ENCODE results near the gene RADIL.
"Not testable (repeated sequence)": the region's sequence is repeated elsewhere in the genome, so short reads cannot be mapped to it uniquely, and the experiment has no call there.

The RADIL gene

GRCh38 chr7:4798706-4799235 lies 84.7 kb downstream of the RADIL start:
- in situ Hi-C loops (cut with MboI; ENCODE audit: low sequenced_read_pairs) = no loop called here

DNA sequence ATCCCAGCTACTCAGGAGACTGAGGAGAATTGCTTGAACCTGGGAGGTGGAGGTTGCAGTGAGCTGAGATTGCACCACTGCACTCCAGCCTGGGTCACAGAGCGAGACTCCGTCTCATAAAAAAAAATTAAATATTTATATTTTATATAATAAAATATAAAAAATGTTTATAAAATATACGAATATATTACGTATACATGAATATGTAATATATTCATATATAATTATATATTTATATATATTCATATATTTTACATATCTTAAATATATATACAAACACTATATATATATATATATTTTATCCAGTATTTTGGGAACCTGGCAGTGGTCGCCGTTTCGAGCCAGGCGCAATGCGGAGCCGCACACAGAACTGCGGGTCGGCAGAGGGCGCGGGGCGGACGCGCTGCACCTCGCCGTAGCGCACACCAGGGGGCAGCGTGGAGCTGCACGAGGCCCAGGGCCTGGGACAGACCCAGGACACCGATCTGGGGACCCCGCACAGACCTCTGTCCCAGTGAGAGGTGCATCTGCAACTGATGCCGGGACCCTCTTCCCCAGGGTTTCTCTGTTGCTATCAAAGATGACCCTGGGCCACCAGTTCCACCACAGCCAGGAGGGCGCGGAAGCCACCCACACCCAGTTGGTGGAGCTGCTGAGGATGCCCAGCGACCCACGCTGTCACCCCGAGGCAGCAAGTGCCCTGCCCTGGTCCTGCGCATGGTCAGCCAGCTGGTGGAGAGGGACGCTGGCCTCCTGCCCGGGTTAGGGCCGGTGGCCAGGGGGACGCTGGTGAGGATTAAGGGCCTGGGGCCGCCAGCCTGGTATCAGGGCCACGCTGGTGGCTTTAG lies 85.4 kb downstream of the RADIL start:
- in situ Hi-C loops (cut with MboI; ENCODE audit: low sequenced_read_pairs) = no loop called here

DNA sequence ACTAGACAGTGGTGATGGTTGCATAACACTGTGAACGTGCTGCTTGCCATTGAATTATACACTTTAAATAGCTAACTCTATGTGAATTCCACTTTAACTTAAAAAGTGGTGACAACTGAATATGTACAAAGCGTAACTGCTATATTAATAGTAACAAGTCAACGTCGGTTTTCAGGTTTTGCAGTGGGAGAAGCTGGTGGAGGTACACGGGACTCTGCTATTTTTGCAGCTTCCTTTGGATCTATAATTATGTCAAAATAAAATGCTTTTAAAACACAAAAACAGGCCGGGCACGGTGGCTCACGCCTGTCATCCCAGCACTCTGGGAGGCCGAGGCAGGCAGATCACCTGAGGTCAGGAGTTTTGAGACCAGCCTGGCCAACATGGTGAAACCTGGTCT lies 87.1 kb downstream of the RADIL start:
- in situ Hi-C loops (cut with MboI; ENCODE audit: low sequenced_read_pairs) = no loop called here

DNA sequence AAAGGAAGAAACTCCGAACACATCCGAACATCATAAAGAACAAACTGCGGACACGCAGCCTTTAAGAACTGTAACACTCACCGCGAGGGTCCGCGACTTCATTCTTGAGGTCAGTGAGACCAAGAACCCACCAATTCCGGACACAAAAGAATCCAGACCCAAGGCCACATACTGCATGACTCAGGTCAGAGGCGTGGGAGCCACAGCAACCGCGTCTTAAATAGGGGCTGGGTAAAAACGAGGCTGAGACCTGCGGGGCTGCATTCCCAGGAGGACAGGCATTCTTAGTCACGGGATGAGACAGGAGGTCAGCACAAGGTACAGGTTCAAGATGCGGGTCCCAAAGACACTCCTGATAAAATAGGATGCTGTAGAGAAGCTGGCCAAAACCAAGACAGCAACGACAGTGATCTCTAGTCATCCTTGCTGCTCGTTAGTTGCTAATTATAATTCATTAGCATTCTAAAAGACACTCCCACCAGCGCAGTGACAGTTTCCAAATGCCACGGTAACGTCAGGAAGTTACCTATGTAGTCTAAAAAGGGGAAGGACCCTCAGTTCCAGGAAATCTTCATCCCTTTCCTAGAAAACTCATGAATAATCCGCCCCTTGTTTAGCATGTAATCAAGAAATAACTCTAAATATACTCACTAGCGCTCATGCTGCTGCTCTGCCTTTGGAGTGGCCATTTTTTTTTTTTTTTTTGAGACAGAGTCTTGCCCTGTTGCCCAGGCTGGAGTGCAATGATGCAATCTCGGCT lies 88.7 kb downstream of the RADIL start:
- in situ Hi-C loops (cut with MboI; ENCODE audit: low sequenced_read_pairs) = no loop called here

DNA sequence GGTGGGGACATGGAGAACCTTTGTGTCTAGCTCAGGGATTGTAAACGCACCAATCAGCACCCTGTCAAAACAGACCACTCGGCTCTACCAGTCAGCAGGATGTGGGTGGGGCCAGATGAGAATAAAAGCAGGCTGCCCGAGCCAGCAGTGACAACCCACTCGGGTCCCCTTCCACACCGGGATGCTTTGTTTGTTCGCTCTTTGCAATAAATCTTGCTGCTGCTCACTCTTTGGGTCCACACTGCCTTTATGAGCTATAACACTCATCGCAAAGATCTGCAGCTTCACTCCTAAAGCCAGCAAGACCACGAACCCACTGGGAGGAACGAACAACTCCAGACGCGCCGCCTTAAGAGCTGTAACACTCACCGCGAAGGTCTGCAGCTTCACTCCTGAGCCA lies 89.3 kb downstream of the RADIL start:
- in situ Hi-C loops (cut with MboI; ENCODE audit: low sequenced_read_pairs) = not testable (repeated sequence)

DNA sequence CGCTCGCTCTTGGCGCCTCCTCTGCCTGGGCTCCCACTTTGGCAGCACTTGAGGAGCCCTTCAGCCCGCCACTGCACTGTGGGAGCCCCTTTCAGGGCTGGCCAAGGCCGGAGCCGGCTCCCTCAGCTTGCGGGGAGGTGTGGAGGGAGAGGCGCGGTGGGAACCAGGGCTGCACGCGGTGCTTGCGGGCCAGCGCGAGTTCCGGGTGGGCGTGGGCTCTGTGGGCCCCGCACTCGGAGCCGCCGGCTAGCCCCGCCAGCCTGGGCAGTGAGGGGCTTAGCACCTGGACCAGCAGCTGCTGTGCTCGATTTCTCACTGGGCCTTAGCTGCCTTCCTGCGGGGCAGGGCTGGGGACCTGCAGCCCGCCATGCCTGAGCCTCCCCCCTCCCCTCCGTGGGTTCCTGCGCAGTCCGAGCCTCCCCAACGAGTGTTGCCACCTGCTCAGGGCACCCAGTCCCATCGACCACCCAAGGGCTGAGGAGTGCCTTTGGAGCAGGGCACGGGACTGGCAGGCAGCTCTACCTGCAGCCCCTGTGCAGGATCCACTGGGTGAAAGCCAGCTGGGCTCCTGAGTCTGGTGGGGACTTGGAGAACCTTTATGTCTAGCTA lies 90.0 kb downstream of the RADIL start:
- in situ Hi-C loops (cut with MboI; ENCODE audit: low sequenced_read_pairs) = not testable (repeated sequence)

GRCh38 chr7:4792537-4793126 lies 90.9 kb downstream of the RADIL start:
- in situ Hi-C loops (cut with MboI; ENCODE audit: low sequenced_read_pairs) = no loop called here

DNA sequence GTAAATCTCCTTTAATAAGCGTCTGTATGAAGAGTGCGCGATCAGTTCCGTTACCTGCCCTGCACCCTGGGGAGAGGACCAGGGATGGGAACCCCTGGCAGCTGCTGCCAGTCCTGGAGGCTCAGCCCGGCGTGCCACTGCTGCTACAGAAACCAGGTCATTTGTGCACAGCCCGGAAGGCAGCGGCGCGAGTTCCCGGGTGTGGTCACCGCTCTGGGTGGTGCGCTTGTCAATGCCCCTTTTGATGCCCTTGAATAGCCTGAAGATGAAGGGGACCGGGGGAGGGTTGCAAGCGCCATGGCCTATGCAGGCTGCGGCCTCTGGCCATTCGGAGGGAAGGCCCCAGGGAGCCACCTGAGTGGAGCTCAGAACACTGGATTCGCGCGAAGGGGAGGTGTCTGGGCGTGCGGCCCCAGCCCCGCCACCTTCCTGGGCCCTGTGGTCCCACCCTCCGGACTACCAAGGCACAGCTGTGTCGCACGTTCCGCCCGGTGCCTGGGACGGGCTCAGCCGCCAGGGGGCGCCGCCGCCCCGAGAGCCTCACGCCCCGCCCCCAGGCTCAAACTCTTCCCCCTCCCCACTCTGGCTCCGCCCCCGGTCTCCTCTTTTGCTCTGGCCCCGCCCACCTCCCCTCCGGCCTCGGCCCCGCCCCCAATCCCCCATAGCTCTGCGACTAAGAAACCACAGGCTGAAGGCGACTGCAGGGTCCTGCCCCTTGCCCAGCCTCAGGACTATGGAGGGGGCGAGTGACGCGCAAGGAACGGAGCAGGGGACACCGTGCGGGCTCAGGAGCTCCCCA lies 91.6 kb downstream of the RADIL start:
- in situ Hi-C loops (cut with MboI; ENCODE audit: low sequenced_read_pairs) = no loop called here

DNA sequence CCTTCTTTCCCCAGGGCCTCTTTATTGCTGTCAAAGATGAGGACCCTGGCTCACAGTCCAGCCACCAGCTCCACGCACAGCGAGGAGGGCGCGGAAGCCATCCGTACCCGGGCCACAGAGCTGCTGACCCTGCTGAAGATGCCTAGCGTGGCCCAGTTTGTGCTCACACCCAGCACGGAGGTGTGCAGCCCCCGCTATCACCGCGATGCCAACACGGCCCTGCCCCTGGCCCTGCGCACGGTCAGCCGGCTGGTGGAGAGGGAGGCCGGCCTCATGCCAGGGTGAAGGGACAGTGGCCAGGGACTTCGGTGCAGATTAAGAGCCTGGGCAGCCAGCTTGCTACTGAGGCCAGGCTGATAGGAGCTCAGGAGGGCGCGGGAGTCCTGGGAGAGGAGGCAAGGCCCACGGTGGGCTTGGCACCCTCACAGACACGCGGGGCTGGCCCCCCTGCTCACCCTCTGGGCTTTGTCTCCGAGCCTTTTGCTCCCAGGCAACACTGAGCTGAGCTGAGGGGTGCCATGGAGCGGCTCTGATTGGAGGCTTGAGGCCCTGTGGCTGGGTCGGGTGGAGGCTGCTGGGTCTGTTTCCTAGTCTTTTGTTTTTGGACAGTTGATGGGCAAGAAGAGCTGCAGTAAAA lies 92.3 kb downstream of the RADIL start:
- in situ Hi-C loops (cut with MboI; ENCODE audit: low sequenced_read_pairs) = no loop called here

GRCh38 chr7:4790516-4790991 lies 93.0 kb downstream of the RADIL start:
- in situ Hi-C loops (cut with MboI; ENCODE audit: low sequenced_read_pairs) = no loop called here

DNA sequence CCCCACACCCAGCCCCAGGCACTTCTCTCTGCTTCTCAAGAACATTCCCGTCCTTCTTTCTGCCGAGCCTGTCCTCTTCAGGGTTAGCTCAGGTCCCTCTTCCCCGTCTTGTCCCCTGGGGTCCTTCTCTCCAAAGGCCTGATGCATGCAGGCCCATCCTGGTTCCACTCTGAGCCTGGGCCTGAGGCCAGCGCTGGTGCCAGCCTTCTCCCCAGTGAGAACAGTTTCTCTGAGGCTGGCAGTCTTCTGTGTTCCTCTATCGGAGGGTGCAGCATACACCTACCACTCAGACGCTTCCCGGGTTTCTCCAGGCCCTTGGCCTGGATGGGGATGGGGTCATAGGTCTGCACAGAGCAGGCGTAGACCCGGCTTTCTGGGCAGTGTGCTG lies 93.4 kb downstream of the RADIL start:
- in situ Hi-C loops (cut with MboI; ENCODE audit: low sequenced_read_pairs) = no loop called here

DNA sequence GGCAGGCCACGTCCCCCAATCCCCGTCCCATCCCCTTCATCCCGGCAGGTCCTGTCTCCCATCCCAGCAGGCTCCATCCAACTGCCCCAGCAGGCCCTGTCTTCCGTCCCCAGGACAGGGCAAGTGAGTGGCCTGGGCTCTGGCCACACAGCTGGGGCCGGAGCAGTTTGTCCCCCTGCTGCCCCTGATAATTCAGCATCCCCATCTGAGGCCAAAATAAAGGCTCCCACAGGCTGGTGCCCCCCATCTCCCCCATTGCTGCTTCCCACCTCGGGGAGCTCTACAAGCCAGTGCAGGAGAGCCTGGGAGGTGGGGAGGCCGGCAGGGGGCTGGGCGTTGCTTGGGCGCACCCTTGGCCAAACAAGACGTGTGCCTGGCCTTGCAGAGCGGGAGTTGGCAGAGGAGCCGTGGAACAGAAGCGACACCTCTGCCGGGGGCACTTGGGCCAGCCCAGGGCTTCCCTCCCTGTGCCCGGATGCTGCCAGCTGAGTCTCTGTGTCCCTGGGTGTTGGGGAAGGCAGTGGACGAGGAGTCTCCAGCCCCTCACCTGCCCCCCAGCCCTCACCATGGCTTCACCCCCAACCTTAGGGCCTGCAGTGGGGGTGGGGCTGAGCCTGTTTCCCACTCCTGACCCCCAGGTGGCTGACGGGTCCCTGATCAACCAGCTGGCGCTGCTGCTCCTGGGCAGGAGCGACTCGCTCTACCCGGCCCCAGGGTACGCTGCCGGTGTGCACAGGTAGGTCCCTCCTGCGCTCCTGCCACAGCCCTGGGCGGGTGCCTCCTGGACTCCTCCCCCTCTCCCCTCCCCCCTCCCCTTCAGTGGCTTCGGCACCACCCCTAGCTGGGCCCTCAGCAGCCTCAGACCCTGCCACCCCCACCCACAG lies 94.1 kb downstream of the RADIL start:
- in situ Hi-C loops (cut with MboI; ENCODE audit: low sequenced_read_pairs) = no loop called here

DNA sequence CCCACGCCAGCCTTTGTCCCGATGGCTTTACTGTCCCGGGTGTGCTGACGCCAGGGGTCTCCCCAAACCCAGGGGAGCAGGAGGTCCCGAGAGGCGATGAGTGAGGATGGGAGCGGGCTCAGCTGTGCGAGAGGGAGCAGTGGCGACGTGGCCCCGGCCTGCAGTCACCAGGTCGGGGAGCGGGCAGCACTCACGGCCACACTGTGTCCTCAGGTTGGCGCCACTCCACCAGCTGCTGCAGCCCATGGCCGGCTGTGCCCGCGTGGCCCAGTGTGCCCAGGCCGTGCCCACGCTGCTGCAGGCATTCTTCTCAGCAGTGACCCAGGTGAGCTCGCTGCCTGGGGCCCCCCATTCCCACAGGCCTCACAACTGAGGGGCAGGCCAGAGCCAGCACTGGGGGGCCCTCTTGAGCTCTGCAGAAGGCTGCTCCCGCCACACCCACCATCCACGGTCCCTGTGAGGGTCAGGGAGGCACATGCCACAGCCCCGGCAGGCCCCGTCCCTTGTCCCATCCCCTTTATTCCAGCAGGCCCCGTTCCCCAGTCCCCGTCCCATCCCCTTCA lies 94.8 kb downstream of the RADIL start:
- in situ Hi-C loops (cut with MboI; ENCODE audit: low sequenced_read_pairs) = no loop called here

DNA sequence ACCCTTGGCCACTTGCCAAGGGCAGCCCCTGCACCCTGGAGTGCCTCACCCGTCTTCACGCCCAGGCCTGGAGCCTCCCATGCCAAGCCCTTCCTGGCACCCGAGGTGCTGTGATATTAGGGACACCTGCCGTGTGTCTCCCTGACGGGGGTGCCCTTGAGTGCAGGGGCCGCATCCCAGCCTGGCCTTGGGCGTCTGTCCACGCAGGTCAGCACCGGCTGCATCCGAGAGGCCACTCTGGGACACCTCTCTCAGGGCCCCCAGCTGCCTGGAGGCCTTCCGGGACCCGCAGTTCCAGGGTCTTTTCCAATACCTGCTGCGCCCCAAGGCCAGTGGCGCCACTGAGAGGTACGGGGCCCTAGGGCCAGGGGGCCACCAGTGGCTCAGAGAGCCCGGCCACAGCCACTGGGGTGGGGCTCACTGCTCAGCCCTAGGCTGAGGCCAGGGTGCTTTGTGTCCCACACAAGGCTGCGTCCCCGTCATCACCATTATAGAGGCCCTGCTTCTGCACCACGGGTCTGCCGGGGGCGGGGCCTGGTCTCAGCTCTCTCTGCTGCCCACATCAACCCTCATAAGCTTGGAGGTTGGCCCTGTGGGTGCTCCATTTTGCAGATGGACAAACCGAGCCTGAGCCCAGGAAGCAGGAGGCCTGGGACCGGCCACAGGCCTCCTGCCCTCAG lies 95.4 kb downstream of the RADIL start:
- in situ Hi-C loops (cut with MboI; ENCODE audit: low sequenced_read_pairs) = no loop called here

- in situ Hi-C loops (cut with MboI; ENCODE audit: low sequenced_read_pairs) = no loop called here
Measured at GRCh38 chr7:4787541-4787940, 96.0 kb downstream of the RADIL start.

- in situ Hi-C loops (cut with MboI; ENCODE audit: low sequenced_read_pairs) = no loop called here
Measured at GRCh38 chr7:4786015-4786414, 97.5 kb downstream of the RADIL start.

DNA sequence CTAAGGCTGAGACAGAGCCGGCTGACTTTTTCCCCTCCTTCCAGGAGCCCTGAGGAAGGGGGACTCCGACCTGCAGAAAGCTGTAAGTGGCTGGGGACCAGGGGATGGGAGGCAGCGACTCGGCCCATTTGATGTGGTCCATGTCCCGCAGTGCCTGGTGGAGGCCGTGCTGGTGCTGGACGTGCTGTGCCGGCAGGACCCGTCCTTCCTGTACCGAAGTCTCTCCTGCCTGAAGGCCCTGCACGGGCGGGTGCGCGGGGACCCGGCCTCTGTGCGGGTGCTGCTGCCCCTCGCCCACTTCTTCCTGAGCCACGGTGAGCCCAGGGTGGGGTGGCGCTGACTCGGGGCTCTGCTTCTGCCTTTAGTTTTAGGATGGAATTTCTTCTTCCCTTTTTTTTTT lies 98.1 kb downstream of the RADIL start:
- in situ Hi-C loops (cut with MboI; ENCODE audit: low sequenced_read_pairs) = no loop called here

DNA sequence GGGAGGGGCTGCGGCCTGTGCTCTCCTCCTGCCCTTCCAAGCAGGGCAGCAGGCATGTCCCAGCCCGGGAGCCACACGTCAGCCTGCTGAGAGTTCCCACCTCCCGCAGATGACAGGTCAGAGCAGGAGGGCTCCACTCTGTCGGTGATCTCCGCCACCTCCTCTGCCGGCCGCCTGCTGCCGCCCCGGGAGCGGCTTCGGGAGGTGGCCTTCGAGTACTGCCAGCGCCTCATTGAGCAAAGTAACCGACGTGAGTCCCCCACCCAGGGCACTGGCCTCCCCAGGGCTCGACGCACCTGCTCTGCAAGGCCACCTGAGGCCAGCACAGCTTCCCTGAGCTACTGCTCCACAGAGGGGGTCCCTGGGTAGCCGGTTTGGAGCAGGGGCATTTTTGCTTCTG lies 98.7 kb downstream of the RADIL start:
- in situ Hi-C loops (cut with MboI; ENCODE audit: low sequenced_read_pairs) = no loop called here

All from HL-60/S4 (cell line).